SK-N-SH (cell line): ENCODE results near the gene CHSY3.

Source experiments
- CTCF ChIP-seq: fragments of 200-600 bp; sonication (generic); IDR thresholded peaks from 2 replicates; pipeline ENCODE4 v1.6.1; 2017; ENCODE audit warnings: antibody characterized with exemption, mild to moderate bottlenecking, moderate library complexity
- EP300 ChIP-seq, 2 experiments: IDR thresholded peaks; 2 replicates each; pipeline versions ENCODE4 v1.4.0 to v1.6.1; 2012; ENCODE audit warnings: borderline replicate concordance in 1 of 2, low read depth in 1 of 2, low read length in 1 of 2
- EZH2phosphoT487 ChIP-seq: fragments of 200-600 bp; sonication (generic); IDR thresholded peaks from 2 replicates; pipeline ENCODE4 v1.6.1; 2017; ENCODE audit warnings: low read depth, mixed run types, mild to moderate bottlenecking, antibody characterized with exemption, moderate library complexity, borderline replicate concordance
- GATA2 ChIP-seq: sonication (generic); formaldehyde crosslinking; IDR thresholded peaks from 2 replicates; pipeline ENCODE4 v1.5.0; 2020; ENCODE audit warnings: mild to moderate bottlenecking, missing genetic modification reagents
- JUND ChIP-seq: IDR thresholded peaks from 2 replicates; pipeline ENCODE4 v1.4.0; 2012
- NFIC ChIP-seq: IDR thresholded peaks from 2 replicates; pipeline ENCODE4 v1.4.0; 2012; ENCODE audit warnings: borderline replicate concordance
- POLR2AphosphoS5 ChIP-seq: IDR thresholded peaks from 2 replicates; pipeline ENCODE4 v1.6.1; 2012; ENCODE audit warnings: low read depth, low read length
- RAD21 ChIP-seq: IDR thresholded peaks from 2 replicates; pipeline ENCODE4 v1.6.1; 2012; ENCODE audit warnings: mild to moderate bottlenecking, low read length
- RCOR1 ChIP-seq: fragments of 150-350 bp; IDR thresholded peaks from 2 replicates; pipeline ENCODE4 v1.6.1; 2017; ENCODE audit warnings: antibody characterized with exemption, low read length
- RXRA ChIP-seq: IDR thresholded peaks from 2 replicates; pipeline ENCODE4 v1.4.0; 2012; ENCODE audit warnings: low read depth, mild to moderate bottlenecking, borderline replicate concordance
- SIN3A ChIP-seq: IDR thresholded peaks from 2 replicates; pipeline ENCODE4 v1.6.1; 2012; ENCODE audit warnings: low read depth, mild to moderate bottlenecking, low read length, moderate library complexity, borderline replicate concordance
- SMC3 ChIP-seq: IDR thresholded peaks from 2 replicates; pipeline ENCODE4 v1.6.1; 2012; ENCODE audit warnings: low read depth, low read length, improper control_type of control experiment
- USF1 ChIP-seq: IDR thresholded peaks from 2 replicates; pipeline ENCODE4 v1.4.0; 2012; ENCODE audit warnings: low read depth, borderline replicate concordance
- TF ChIP-seq, protein P1 (sequence below): IDR thresholded peaks from 2 replicates; pipeline ENCODE4 v1.6.1; 2012; ENCODE audit warnings: mild to moderate bottlenecking, low read depth, low read length, moderate library complexity

GRCh38 chr5:130037905-130038304 is 133.6 kb downstream of the CHSY3 start:
- no peak for TF ChIP-seq NFIC
- no peak for TF ChIP-seq RXRA
- TF ChIP-seq CTCF: no peak
- no peak for TF ChIP-seq EZH2phosphoT487
- TF ChIP-seq SIN3A: no peak
- TF ChIP-seq GATA2 (CRISPR knock-in tag): no peak
- TF ChIP-seq EP300 (IDR thresholded peaks at IDR 0.05; ENCODE audit: borderline replicate concordance in 1 of 2, low read depth in 1 of 2, low read length in 1 of 2): no peak
- no peak for TF ChIP-seq RAD21
- no peak for TF ChIP-seq POLR2AphosphoS5
- TF ChIP-seq, protein P1, sequence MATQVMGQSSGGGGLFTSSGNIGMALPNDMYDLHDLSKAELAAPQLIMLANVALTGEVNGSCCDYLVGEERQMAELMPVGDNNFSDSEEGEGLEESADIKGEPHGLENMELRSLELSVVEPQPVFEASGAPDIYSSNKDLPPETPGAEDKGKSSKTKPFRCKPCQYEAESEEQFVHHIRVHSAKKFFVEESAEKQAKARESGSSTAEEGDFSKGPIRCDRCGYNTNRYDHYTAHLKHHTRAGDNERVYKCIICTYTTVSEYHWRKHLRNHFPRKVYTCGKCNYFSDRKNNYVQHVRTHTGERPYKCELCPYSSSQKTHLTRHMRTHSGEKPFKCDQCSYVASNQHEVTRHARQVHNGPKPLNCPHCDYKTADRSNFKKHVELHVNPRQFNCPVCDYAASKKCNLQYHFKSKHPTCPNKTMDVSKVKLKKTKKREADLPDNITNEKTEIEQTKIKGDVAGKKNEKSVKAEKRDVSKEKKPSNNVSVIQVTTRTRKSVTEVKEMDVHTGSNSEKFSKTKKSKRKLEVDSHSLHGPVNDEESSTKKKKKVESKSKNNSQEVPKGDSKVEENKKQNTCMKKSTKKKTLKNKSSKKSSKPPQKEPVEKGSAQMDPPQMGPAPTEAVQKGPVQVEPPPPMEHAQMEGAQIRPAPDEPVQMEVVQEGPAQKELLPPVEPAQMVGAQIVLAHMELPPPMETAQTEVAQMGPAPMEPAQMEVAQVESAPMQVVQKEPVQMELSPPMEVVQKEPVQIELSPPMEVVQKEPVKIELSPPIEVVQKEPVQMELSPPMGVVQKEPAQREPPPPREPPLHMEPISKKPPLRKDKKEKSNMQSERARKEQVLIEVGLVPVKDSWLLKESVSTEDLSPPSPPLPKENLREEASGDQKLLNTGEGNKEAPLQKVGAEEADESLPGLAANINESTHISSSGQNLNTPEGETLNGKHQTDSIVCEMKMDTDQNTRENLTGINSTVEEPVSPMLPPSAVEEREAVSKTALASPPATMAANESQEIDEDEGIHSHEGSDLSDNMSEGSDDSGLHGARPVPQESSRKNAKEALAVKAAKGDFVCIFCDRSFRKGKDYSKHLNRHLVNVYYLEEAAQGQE: no peak
- TF ChIP-seq USF1: no peak
- no peak for TF ChIP-seq SMC3
- no peak for TF ChIP-seq JUND
- no peak for TF ChIP-seq RCOR1
